ENCODE measurements around the gene ARRB1.

ARRB1 gene

DNA sequence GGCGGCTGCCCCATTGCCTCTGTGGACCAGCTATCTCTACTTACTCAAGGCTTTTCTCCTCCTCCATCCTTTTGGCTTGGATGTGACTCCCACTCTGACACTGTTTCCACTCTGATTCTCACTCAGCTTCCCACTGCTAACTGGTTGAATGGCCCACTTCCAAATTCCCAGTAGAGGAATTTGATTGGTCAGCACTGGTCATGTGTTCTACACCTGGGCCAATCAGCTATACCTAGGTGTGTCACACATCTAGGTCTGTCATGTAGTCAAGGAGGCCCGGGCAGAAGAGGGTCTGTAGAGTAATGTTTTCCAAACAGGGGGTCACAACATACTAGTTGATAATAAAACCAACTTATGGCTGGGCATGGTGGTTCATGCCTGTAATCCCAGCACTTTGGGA lies 57.6 kb downstream of the ARRB1 start:
- no peak for TF ChIP-seq CTCF (conservative IDR thresholded peaks at IDR 0.05; ENCODE audit: low read depth, low read length)
- H3K4me3 ChIP-seq (ENCODE audit: low read length) = no peak overlapping the region
- no peak for DNase-seq (ENCODE audit: low read depth)

- H3K4me3 ChIP-seq (ENCODE audit: low read length) = no peak overlapping the region
- TF ChIP-seq CTCF (conservative IDR thresholded peaks at IDR 0.05; ENCODE audit: low read depth, low read length) = no peak
- DNase-seq (ENCODE audit: low read depth) = no peak
Measured at GRCh38 chr11:75292943-75293342, 58.5 kb downstream of the ARRB1 start.

DNA sequence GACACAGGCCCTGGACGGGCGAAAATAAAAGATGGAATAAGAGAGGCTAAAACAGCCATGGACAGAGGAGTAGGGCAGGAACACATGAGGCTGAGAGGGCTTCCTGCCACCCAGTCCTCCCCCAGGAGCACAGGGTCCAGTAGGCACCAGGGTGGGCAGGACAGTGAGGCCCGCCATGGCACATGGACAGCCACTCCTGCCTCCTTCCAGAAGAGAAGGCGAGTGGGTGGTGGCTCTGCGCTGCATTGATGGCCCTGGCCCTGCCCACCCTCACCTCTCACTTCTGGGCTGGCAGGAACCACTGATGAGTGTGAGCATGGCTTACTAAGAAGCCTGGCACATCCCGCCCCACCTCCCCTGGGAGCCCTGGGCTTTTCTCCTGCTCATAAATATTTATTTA lies 59.7 kb downstream of the ARRB1 start:
- TF ChIP-seq CTCF (conservative IDR thresholded peaks at IDR 0.05; ENCODE audit: low read depth, low read length) = no peak
- H3K4me3 ChIP-seq (ENCODE audit: low read length) = no peak overlapping the region
- no peak for DNase-seq (ENCODE audit: low read depth)

DNA sequence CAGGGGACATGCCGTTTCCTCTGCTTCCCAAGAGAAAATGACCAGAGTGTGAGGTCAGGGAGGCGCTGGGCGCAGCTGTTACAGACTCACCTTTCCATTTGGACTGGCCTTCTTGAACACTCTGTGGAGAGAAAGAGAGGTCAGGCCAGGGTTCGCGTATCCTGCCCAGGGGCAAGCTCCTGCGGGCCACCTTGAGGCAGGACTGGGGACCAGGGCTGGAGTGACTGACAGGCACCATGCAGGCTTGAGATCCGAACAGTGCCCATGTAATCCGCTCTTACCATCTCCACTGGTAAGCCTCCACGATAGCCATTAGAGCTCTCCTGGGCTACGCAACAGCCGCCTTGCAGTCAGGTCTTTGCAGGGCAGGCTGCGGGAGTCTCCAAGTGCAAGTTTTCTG lies 61.5 kb downstream of the ARRB1 start:
- TF ChIP-seq CTCF (conservative IDR thresholded peaks at IDR 0.05; ENCODE audit: low read depth, low read length) = no peak
- DNase-seq (ENCODE audit: low read depth) = no peak

DNA sequence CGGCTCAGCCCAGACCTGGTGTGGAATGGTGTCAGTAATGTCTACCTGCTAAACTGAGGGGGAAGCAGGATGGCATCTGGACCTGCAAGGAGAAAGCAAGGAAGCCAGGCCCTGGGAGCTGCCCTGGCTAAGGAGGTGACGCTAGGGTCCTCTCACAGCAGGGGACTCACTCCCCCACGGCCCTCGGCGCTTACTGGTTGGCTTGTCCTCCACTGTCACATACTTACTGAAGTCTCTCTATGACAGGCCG lies 62.0 kb downstream of the ARRB1 start:
- DNase-seq (ENCODE audit: low read depth) = no peak
- TF ChIP-seq CTCF (conservative IDR thresholded peaks at IDR 0.05; ENCODE audit: low read depth, low read length) = no peak
- H3K4me3 ChIP-seq (ENCODE audit: low read length) = no peak overlapping the region

More for the DNA sequence above, 61.5 kb downstream of the ARRB1 start:
- H3K4me3 ChIP-seq (ENCODE audit: low read length) = no peak overlapping the region

DNA sequence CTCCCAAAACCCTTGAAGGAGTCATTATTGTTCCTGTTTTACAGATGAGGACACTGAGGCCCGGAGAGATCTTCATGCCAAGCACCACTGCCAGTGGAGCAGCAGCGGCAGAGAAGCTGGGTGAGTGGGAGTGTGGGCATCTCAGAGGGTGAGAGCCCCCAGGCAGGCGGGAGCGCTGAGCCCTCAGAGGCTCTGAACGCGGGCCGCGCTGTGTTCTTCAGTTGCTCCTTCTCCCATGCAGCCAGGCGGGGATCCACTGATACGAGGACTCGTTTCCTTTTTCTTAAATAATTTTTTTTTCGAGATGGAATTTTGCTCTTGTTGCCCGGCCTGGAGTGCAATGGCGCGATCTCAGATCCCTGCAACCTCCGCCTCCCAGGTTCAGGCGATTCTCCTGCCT lies 63.9 kb downstream of the ARRB1 start:
- no peak overlapping the region for H3K4me3 ChIP-seq (ENCODE audit: low read length)
- no peak for DNase-seq (ENCODE audit: low read depth)
- no peak for TF ChIP-seq CTCF (conservative IDR thresholded peaks at IDR 0.05; ENCODE audit: low read depth, low read length)

DNA sequence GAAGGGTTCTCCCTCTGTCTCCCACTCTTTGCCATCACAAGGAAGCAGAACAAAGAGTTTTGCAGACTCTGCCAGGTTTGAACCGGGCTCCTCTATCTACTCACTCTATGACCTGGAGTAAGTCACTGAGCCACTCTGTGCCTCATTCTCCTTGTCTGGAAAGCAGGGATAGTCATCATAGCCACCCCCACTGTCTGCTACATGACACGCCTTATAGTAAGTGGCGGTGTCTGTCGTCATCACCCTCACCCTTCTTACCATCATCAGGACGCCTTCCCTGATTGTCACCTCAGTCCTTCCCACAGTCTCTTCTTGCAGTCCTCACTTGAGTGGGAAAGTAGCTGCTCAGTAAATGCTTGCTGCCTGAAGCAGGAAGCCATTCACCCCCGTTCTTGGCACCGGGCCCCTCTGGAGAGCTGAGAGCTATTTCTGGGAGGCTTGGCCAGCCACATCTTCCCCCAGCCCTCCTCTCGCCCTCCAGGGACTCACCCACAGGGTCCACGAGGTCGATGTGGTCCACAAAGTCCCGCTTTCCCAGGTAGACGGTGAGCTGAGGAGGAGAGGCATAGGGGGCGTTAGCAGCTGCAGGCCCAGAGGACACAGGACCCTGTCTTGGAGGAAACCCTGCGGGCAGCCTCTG lies 64.5 kb downstream of the ARRB1 start:
- TF ChIP-seq CTCF (conservative IDR thresholded peaks at IDR 0.05; ENCODE audit: low read depth, low read length) = no peak
- DNase-seq (ENCODE audit: low read depth) = no peak

More for the DNA sequence above, 64.5 kb downstream of the ARRB1 start:
- H3K4me3 ChIP-seq (ENCODE audit: low read length) = no peak overlapping the region

All from retinal pigment epithelial cell (primary cell).